K562 (cell line): Measurements from ENCODE around the gene ADAM15. TPM values are rescaled to one million over a fixed set of nuclear protein-coding genes. Genes with fewer than 3 reads are reported as not detected.

Experiments
- MGA ChIP-seq: fragments of 450-650 bp; IDR thresholded peaks from 2 replicates; pipeline ENCODE4 v1.6.1; 2016; ENCODE audit warnings: mild to moderate bottlenecking, moderate library complexity
- MYC ChIP-seq, 2 experiments: fragments of 250-450 bp in 1 of 2; sonication (Bioruptor Pico) in 1 of 2; IDR thresholded peaks; 2 replicates each; pipeline versions ENCODE4 v1.5.1 to v1.6.1; 2012 to 2021; ENCODE audit warnings: low read depth in 2 of 2, borderline replicate concordance in 1 of 2, improper control_type of control experiment in 1 of 2, low read length in 1 of 2, mild to moderate bottlenecking in 1 of 2, moderate library complexity in 1 of 2
- RFX1 ChIP-seq: fragments of 450-650 bp; IDR thresholded peaks from 2 replicates; pipeline ENCODE4 v1.6.1; 2016; ENCODE audit warnings: mild to moderate bottlenecking, moderate library complexity
- TEAD4 ChIP-seq, 2 experiments: sonication (generic) in 1 of 2; formaldehyde crosslinking in 1 of 2; IDR thresholded peaks; 2 replicates each; pipeline versions ENCODE4 v1.6.1 to v1.8.0; 2012 to 2022; ENCODE audit warnings: borderline replicate concordance in 1 of 2, inconsistent platforms in 1 of 2, low read length in 1 of 2, mild to moderate bottlenecking in 1 of 2, missing genetic modification reagents in 1 of 2
- polyA plus RNA-seq, 8 experiments: library from polyadenylated mRNA; depleted of rRNA in 4 of 8; stranded (reverse) in 5 of 8; unstranded in 3 of 8; fragments of >200 nt; fragmentation: Nextera tagmentation in 2 of 8; fragmentation: Illumina TruSeq in 1 of 8; extraction: Ambion mirVana in 2 of 8; extraction: Trizol in 1 of 8; gene quantifications; 2 replicates each; pipeline versions ENCODE4 v1.2.1 to v1.2.3, GENCODE V29; 2011 to 2014; ENCODE audit warnings: inconsistent platforms in 1 of 8, missing spikeins in 1 of 8
- total RNA-seq, 7 experiments: library from RNA; depleted of rRNA in 6 of 7; stranded (reverse); fragments of >200 nt in 6 of 7; fragmentation: Illumina TruSeq in 2 of 7; extraction: Trizol in 2 of 7; gene quantifications; 2 replicates each; pipeline versions ENCODE4 v1.2.1 to v1.2.3, GENCODE V29; 2011 to 2021; ENCODE audit warnings: low replicate concordance in 1 of 7

The ADAM15 gene
- total and polyA plus RNA-seq, 9 of the 15 experiments (the other 6 are each of a cell fraction or from before 2014, with no cell fraction given): 0.69 to 72.3 (median 32.8) TPM

GRCh38 chr1:155070721-155071569 lies 19.8 kb downstream of the ADAM15 start (continued):
- TF ChIP-seq MGA (peak; percentile 57; the same call in 1 of the 2 replicates), TEAD4 (IDR thresholded peaks at IDR 0.05; ENCODE audit: low read length) (no peak), TEAD4 (CRISPR knock-in tag; IDR thresholded peaks at IDR 0.05; ENCODE audit: borderline replicate concordance) (no peak; the same call in 1 of the 2 replicates), MYC (IDR thresholded peaks at IDR 0.05; ENCODE audit: low read depth, low read length) (peak; percentile 84), MYC (CRISPR knock-in tag; IDR thresholded peaks at IDR 0.05; ENCODE audit: borderline replicate concordance, low read depth) (0 out of 2 replicates have a peak, but pooled peaks have one; percentile 35), RFX1 (peak; percentile 97)
